NCI-H524 treated with DMSO at 0.1 percent for 48 hours (cell line): ENCODE results near the gene SAP130.
"Not testable (repeated sequence)": the region's sequence is repeated elsewhere in the genome, so short reads cannot be mapped to it uniquely, and the experiment has no call there.

Source experiments
- DNase-seq: peaks from one replicate; lab custom pipeline; 2025; lab: John Stamatoyannopoulos, UW

The SAP130 gene

GRCh38 chr2:127953128-127953718 lies 74.6 kb downstream of the SAP130 start:
- DNase-seq, result no peak

GRCh38 chr2:127951026-127951425 lies 76.8 kb downstream of the SAP130 start:
- no peak for DNase-seq

- DNase-seq, result no peak
Measured at GRCh38 chr2:127950264-127950663, 77.6 kb downstream of the SAP130 start.

GRCh38 chr2:127945281-127945680 lies 82.6 kb downstream of the SAP130 start:
- DNase-seq, result no peak

- DNase-seq, result no peak
Measured at GRCh38 chr2:127943186-127943585, 84.7 kb downstream of the SAP130 start.

- DNase-seq, result no peak
Measured at GRCh38 chr2:127942002-127942401, 85.9 kb downstream of the SAP130 start.

GRCh38 chr2:127941461-127941860 lies 86.4 kb downstream of the SAP130 start:
- no peak for DNase-seq

- no peak for DNase-seq
Measured at GRCh38 chr2:127940641-127941040, 87.2 kb downstream of the SAP130 start.

GRCh38 chr2:127935337-127935736 lies 92.5 kb downstream of the SAP130 start:
- no peak for DNase-seq

- no peak for DNase-seq
Measured at GRCh38 chr2:127932199-127932876, 95.5 kb downstream of the SAP130 start.

- no peak for DNase-seq
Measured at GRCh38 chr2:127929449-127929848, 98.4 kb downstream of the SAP130 start.

- DNase-seq, result no peak
Measured at GRCh38 chr2:127927384-127927783, 100.5 kb downstream of the SAP130 start.

- DNase-seq, result no peak
Measured at GRCh38 chr2:127917916-127918315, 109.9 kb downstream of the SAP130 start.

GRCh38 chr2:127913808-127914457 lies 113.9 kb downstream of the SAP130 start:
- no peak for DNase-seq

GRCh38 chr2:127911737-127912136 lies 116.1 kb downstream of the SAP130 start:
- no peak for DNase-seq

GRCh38 chr2:127910415-127910814 lies 117.4 kb downstream of the SAP130 start:
- DNase-seq, result no peak

- DNase-seq, result no peak
Measured at GRCh38 chr2:127909019-127909418, 118.8 kb downstream of the SAP130 start.

GRCh38 chr2:127907733-127908400 lies 120.0 kb downstream of the SAP130 start:
- not testable (repeated sequence) for DNase-seq

- DNase-seq, result no peak
Measured at GRCh38 chr2:127906206-127906926, 121.5 kb downstream of the SAP130 start.

GRCh38 chr2:127901339-127902056 lies 126.4 kb downstream of the SAP130 start:
- no peak for DNase-seq

GRCh38 chr2:127897531-127898211 lies 130.2 kb downstream of the SAP130 start:
- no peak for DNase-seq
